Nephron (organoid): Measurements from ENCODE around the gene LGR5.
A peak's percentile ranks its signal among the peaks of the same experiment; 100 is the strongest.

Experiments
- H3K27ac Mint-ChIP-seq, 3 experiments: 2 replicates each; pipeline ENCODE4 v1.8.0; 2020; ENCODE audit warnings: mixed read lengths in 3 of 3, mild to moderate bottlenecking in 2 of 3, moderate library complexity in 1 of 3
- H3K27me3 Mint-ChIP-seq: 2 replicates; pipeline ENCODE4 v1.8.0; 2021; ENCODE audit warnings: low read depth, mild to moderate bottlenecking, moderate library complexity, mixed read lengths
- H3K36me3 Mint-ChIP-seq: 2 replicates; pipeline ENCODE4 v1.8.0; 2020; ENCODE audit warnings: low read depth, mixed read lengths
- H3K4me1 Mint-ChIP-seq: 2 replicates; pipeline ENCODE4 v1.8.0; 2020; ENCODE audit warnings: mixed read lengths
- H3K4me3 Mint-ChIP-seq, 3 experiments: 2 replicates each; pipeline ENCODE4 v1.8.0; 2020; ENCODE audit warnings: mild to moderate bottlenecking in 3 of 3, mixed read lengths in 3 of 3, moderate library complexity in 2 of 3
- H3K9me3 Mint-ChIP-seq: 2 replicates; pipeline ENCODE4 v1.8.0; 2020; ENCODE audit warnings: mixed read lengths
- CTCF ChIP-seq, 3 experiments: fragments of 200-600 bp; sonication (generic); IDR thresholded peaks; one replicate each; pipeline ENCODE4 v1.5.0; 2021; ENCODE audit warnings: antibody characterized with exemption in 3 of 3; ENCODE audit not compliant: unreplicated experiment in 3 of 3

The LGR5 gene

GRCh38 chr12:71448150-71448581 lies 8.6 kb downstream of the LGR5 start:
- no peaks in the 10 kb centered on the region for H3K9me3 Mint-ChIP-seq
- peaks cover 17% of the 10 kb centered on the region for H3K36me3 Mint-ChIP-seq
- TF ChIP-seq CTCF (IDR thresholded peaks at IDR 0.05; ENCODE audit: unreplicated experiment in 3 of 3): no peak
- H3K4me3 Mint-ChIP-seq: no peak overlapping the region
- peak overlapping the region in 1 of 3 experiments; percentile 53 for H3K27ac Mint-ChIP-seq
- H3K4me1 Mint-ChIP-seq: peaks cover 5% of the 10 kb centered on the region
- peaks cover 41% of the 10 kb centered on the region for H3K27me3 Mint-ChIP-seq

- Mint-ChIP-seq H3K36me3 (peaks cover 21% of the 10 kb centered on the region), H3K27ac (no peak overlapping the region), H3K27me3 (peaks cover 42% of the 10 kb centered on the region), H3K4me3 (no peak overlapping the region), H3K4me1 (peaks cover 7% of the 10 kb centered on the region), H3K9me3 (no peaks in the 10 kb centered on the region)
- no peak for TF ChIP-seq CTCF (IDR thresholded peaks at IDR 0.05; ENCODE audit: unreplicated experiment in 3 of 3)
These were observed 9.9 kb downstream of the LGR5 start for GRCh38 chr12:71449373-71450070.

GRCh38 chr12:71452006-71452405 lies 12.4 kb downstream of the LGR5 start:
- Mint-ChIP-seq H3K4me3 (no peak overlapping the region), H3K4me1 (peaks cover 15% of the 10 kb centered on the region), H3K9me3 (no peaks in the 10 kb centered on the region), H3K27me3 (peaks cover 29% of the 10 kb centered on the region), H3K36me3 (peaks cover 24% of the 10 kb centered on the region), H3K27ac (no peak overlapping the region)
- TF ChIP-seq CTCF (IDR thresholded peaks at IDR 0.05; ENCODE audit: unreplicated experiment in 3 of 3): no peak

- H3K27me3 Mint-ChIP-seq: peaks cover 18% of the 10 kb centered on the region
- no peak overlapping the region for H3K4me3 Mint-ChIP-seq
- H3K9me3 Mint-ChIP-seq: no peaks in the 10 kb centered on the region
These were observed 15.6 kb downstream of the LGR5 start for GRCh38 chr12:71455028-71455737.

GRCh38 chr12:71456316-71456715 lies 16.7 kb downstream of the LGR5 start:
- peaks cover 17% of the 10 kb centered on the region for H3K36me3 Mint-ChIP-seq
- H3K27me3 Mint-ChIP-seq: peaks cover 11% of the 10 kb centered on the region
- peaks cover 10% of the 10 kb centered on the region for H3K4me1 Mint-ChIP-seq
- H3K4me3 Mint-ChIP-seq: no peak overlapping the region
- peak overlapping the region; percentile 11 to 66 (median 61) for H3K27ac Mint-ChIP-seq
- no peak for TF ChIP-seq CTCF (IDR thresholded peaks at IDR 0.05; ENCODE audit: unreplicated experiment in 3 of 3)
- H3K9me3 Mint-ChIP-seq: no peaks in the 10 kb centered on the region

More at GRCh38 chr12:71455028-71455737, 15.6 kb downstream of the LGR5 start:
- peaks cover 10% of the 10 kb centered on the region for H3K4me1 Mint-ChIP-seq
- peaks cover 20% of the 10 kb centered on the region for H3K36me3 Mint-ChIP-seq
- no peak for TF ChIP-seq CTCF (IDR thresholded peaks at IDR 0.05; ENCODE audit: unreplicated experiment in 3 of 3)
- peak overlapping the region; percentile 49 to 81 (median 55) for H3K27ac Mint-ChIP-seq
